GM18499 (cell line): ENCODE results near the gene UXS1.

ENCODE experiments used
- ATAC-seq: cut with Tn5 transposase; IDR thresholded peaks from one replicate; pipeline ENCODE4 v1.9.1; 2021; ENCODE audit warnings: moderate number of reproducible peaks; ENCODE audit not compliant: insufficient read depth, unreplicated experiment

UXS1 gene

DNA sequence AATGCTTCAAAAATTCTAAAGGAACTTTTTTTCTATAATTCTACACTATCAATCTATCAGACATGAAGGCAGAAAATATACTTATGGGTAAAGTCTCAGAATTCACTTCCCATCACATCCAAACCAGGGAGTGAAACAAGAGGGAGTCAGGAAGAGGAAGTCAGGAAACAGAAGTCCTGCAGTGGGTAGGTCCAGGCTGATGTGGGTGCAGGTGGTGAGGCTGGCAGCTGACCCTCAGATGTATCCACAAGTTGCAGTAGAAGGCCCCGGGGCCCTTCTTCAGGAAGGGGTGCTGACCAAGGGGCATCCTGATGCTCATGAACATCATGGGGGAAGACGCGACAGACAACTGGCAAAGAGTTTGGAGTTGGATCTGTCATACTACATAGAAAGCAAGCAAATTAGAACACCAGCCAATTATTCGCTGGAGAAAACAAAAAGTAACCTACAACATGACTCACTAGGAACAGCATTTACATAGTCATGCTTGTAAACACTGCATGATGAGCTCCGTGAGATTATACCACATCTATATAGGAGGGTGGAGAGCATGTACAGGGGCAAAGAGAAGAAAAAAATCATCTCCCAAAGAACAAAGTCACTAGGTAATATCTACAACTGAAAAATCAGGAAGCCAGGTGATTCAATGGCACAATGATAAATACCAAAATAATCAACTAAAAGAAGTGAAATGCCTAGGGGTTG lies 4.2 kb downstream of the UXS1 start:
- no peak for ATAC-seq

GRCh38 chr2:106189325-106189724 lies 4.8 kb downstream of the UXS1 start:
- ATAC-seq, result no peak

DNA sequence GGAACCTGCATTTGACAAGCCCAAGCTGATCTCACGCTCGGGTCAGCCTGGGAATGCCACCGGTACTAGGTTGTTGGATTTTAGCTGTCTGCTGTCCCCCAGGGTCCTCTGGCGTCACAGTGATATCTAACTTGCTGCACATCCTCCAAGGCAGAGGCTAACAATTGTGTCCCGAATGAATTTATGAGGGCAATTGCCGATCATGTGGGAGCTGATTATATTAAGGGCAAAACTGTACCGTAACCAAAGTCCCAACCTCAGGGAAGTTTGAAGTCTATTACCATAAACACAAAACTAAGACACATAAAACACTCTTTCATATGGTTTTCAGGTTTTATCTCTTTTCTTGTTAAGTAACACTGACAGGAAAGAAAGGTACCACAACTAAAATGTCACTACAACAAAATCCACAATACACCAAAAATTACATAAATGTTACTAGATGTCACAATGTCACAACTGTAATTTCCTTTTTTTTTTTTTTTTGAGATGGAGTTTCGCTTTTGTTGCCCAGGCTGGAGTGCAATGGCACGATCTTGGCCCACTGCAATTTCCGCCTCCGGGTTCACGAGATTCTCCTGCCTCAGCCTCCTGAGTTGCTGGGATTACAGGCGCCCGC lies 6.7 kb downstream of the UXS1 start:
- ATAC-seq, result no peak

DNA sequence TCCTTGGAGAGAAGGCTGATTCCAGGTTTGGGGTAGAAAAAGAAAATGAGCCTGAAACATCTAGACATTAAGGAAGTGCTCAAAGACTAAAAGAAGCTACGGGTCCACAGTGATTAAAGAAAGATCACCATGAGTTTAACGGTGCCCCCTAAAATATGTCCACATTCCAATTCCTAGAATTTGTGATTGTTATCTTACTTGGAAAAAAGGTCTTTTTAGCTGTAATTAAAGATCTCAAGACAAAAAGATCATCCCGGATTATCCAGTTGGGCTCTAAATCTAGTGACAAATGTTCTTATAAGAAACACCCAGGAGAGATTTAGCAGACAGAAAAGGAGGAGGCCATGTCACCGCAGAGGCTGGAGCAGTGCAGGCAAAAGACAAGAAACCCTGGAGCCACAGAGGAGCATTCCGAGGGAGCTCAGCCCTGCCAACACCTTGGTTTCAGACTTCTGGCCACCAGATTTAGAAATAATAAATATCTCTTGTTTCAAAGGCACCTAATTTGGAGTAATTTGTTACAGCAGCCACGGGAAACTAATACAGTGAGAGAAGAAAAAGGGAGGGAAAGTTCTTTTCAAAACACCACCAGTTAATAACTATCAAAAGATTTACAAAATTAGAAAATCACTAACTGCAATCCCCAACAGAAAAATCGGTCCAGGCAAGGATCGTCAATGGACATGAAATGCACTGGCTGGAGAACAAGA lies 8.5 kb downstream of the UXS1 start:
- ATAC-seq, result no peak

- no peak for ATAC-seq
These were observed 9.2 kb downstream of the UXS1 start for GRCh38 chr2:106184857-106185256.

- ATAC-seq, result no peak
These were observed 9.7 kb downstream of the UXS1 start for GRCh38 chr2:106184394-106184793.

DNA sequence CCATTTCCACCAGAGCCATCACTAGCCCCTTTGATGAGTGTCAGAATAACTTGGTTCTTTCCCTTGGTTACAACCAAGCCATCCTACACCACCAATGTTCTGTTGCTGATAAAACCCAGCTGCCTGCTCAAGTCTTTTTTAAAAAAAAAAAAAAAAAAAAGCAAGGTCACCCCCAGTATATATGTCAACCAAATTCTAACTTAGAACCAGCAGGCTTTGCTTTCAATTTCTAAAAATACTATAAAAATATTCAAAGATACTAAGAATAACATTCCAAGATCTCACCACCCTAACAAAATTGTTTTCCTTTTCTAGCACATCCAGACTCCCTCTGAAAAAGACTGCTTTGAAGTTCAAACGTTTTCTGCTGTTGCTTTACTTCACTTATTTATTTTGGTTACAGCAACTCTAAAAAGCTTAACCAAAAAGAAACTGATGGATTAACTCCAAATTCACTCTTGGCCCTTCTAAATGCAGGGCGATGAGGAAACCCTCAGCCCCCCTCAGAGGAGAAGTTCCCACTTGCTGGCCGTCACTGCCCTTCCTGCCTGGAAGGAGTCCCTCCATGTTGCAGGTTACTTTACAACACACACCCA lies 10.9 kb downstream of the UXS1 start:
- ATAC-seq, result no peak

- ATAC-seq, result no peak
These were observed 13.0 kb downstream of the UXS1 start for GRCh38 chr2:106181064-106181463.

DNA sequence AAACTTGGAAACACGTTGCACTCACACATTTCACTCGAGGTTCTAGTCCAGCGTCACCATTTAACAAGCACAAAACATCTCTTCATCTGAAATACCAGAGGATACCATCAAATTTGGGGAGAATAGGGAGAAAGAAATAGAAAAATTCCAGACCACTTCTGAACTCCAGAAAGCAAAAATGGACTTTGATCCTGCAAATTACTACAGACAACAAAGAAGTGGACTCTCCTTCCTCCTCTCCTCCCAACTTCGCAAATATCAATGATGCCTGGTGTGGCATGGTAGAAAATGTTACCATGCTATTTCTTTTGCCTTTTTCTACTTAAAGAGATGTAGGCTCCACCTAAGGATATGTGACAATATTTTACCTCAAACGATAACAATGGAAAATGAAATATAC lies 13.5 kb downstream of the UXS1 start:
- ATAC-seq, result no peak

DNA sequence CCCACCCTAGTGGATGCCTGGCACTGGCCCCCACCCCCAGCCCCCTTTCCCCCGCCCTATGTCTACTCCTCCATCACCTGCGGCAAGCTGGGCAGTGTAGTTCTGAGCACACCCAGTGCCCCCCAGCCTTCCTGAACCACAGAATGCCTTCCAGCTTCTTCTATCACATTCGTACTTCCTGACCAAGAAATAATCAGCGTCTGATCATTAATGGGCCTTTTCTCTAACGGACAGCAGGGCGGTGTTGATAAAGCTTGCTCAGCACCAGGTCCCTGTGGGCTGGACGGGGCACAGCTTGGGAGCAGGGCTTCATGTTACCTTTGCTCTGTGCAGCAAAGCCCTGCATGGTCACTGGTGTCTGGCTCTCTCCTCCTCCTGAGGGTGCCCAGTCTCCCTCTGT lies 15.4 kb downstream of the UXS1 start:
- ATAC-seq, result no peak

DNA sequence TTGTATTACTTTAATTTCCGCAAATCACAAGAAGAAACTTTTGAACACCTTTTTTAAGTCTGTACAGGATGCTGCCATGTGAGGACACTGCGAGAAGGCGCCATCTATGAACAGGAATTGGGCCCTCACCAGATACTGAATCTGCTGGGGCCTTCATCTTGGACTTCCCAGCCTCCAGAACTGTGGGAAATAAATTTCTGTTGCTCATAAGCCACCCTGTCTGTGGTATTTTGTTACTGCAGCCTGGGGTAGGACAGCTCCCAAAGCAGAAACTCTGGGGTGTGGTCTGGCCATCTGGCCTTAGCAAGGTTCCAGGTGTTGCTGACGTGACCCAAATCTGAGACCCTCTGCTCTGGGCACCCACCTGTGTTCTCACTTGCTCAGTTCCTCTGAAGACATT lies 16.5 kb downstream of the UXS1 start:
- no peak for ATAC-seq

DNA sequence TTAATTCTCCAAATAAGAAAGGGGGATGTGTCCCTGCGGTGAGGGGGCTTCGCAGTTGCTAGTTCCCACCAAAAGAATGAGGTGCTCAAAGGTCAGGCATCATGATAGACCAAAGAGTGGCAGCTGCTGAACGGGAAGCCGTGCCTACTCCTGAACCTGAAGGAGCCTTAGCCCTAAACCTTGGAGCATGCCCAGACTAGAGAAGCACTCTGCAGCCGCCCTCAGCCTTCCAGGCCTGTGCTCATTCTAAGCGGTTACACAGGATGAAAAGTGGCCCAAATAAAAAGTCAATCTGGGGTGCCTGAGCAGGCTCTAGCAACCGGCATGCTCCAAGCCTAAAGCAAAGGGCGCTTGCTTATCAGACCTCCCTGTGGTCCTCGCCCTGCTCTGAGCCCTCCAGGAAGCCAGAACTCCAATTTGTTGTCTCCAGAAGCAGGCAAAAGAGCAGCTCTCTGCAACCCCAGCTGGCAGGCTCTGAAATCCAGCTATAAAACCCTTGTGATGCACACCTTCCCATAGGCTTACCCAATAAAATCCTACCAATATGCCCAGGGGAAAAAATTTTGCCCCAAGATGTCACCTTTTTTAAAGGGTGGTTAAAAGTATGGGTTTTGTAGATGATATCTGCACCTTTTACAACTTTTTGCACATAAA lies 17.5 kb downstream of the UXS1 start:
- no peak for ATAC-seq

DNA sequence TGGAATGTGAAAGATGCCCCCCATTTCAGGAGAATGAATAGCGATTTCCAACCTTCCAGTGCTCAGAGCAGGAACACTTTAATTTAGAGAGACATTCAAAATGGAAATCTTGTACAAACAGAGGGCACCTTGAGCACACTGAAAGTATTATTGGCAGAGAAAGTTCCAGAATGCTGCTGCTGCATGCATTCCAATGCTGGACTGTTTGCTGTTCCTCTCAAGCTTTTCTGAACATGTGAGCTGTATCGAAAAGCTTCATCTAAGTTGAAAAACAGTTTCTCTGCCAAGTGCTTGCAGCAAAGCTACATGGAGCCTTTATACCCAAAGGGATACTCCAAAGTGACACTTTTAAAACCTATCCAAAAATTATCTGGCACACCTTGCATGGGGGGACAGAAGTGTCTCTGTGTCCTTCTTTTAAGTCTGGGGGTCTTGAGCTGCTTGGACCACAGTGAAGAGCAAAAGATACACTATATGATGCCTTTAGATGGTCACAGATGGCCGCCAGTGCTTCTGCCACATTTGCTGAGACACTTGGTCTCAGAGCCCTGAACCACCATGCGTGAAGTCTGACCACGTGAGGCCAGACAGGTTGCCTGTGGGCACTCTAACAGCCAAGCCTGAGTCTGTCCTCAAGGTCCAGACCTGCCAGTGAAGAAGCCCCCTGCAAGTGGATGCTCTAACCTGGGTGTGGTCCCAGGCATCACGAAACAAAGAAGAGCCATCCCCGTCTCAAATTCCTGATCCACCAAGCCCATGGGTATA lies 18.8 kb downstream of the UXS1 start:
- ATAC-seq, result no peak

DNA sequence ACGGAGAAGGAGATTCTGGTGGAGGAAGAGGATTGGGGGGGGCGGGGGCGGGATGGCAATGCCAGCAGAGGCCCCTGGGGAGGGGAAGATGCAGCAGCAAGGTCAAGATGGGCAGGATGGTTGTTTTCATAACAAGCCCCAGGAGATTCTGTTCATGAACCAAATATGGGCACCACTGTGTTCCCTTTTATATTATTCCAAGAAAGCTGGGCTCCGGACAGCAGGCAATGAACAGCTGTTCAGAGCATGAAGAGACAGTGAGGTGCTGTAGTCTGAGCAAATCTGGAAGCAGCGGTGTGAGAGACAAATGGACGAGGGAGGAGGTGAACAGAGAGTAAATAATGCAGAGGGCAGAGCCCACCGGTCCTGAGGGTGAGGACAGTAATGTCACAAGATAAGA lies 20.0 kb downstream of the UXS1 start:
- ATAC-seq, result no peak

DNA sequence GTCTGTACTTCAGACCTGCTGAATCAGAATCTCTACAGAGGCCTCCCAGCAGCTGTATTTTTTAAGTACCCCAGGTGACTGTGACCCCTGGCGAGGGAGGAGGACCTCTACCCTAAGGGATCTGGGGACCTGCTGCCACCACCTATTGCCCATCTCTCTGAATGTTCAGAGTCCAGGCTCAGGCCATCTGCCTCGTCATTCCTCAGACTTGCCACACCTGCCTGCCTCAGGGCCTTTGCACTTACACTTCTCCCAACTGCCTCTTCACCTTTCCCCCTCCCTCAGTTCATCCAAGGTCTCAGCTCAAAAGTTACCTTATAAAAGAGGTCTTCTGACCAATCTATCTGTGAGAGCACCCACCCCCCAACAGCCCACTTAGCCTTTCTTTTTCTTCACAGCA lies 21.5 kb downstream of the UXS1 start:
- no peak for ATAC-seq

DNA sequence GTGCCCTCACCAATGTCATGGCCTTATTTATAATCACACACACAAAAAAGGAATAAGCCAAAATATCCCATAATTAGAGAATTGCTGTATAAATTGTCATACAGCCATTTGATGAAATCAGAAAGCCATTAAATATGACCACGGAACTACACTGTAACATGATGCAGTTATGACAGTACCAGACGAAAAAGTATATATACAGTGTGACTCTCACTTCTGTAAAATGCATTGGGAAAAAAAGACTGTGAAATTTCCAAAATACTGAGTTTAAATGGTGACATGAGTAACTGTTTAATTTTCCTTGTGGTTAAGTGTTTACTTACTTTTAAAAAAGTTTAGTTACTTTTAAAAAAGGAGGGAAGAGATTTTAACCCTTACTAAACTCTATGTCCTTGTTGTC lies 25.4 kb downstream of the UXS1 start:
- ATAC-seq, result no peak

- ATAC-seq, result no peak
These were observed 27.0 kb downstream of the UXS1 start for GRCh38 chr2:106167067-106167466.

- no peak for ATAC-seq
These were observed 28.5 kb downstream of the UXS1 start for GRCh38 chr2:106165561-106165960.

DNA sequence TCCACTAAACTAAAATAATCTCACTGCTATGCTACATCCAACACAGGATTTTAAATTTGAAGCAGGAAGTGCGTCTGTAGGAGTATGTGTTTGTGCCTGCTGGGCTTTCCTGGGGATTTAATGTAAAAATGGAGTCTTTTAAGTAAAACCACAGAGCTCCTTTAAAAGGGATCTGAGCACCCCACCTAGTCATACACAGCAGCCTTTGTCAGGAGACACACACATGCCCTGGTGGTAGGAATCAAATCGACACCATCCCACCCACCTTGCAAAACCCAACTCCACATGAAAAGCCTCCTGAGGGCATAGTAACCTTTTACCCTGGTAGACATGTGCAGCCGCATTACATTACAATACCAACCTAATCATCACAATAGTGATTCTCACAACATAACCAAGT lies 29.1 kb downstream of the UXS1 start:
- ATAC-seq, result no peak

- ATAC-seq, result no peak
These were observed 30.1 kb downstream of the UXS1 start for GRCh38 chr2:106163948-106164545.
